HepG2 (cell line): Measurements from ENCODE around the gene UMPS.

ENCODE experiments used
- CTCF ChIP-seq: sonication (generic); formaldehyde crosslinking; IDR thresholded peaks from 2 replicates; pipeline ENCODE4 v1.5.0; 2020; ENCODE audit warnings: mild to moderate bottlenecking, missing genetic modification reagents, moderate library complexity
- EED ChIP-seq: sonication (generic); formaldehyde crosslinking; IDR thresholded peaks from 2 replicates; pipeline ENCODE4 v1.5.0; 2020; ENCODE audit warnings: mild to moderate bottlenecking, missing genetic modification reagents
- JUN ChIP-seq: sonication (generic); formaldehyde crosslinking; IDR thresholded peaks from 2 replicates; pipeline ENCODE4 v1.4.0; 2020; ENCODE audit warnings: mild to moderate bottlenecking, missing genetic modification reagents
- LRRFIP1 ChIP-seq: sonication (generic); formaldehyde crosslinking; conservative IDR thresholded peaks from 2 replicates; pipeline ENCODE4 v1.4.0; 2020; ENCODE audit warnings: missing genetic modification reagents
- POGK ChIP-seq: sonication (generic); formaldehyde crosslinking; conservative IDR thresholded peaks from 2 replicates; pipeline ENCODE4 v1.8.0; 2022; ENCODE audit warnings: mild to moderate bottlenecking, moderate library complexity, missing genetic modification reagents
- SP2 ChIP-seq: sonication (generic); formaldehyde crosslinking; IDR thresholded peaks from 2 replicates; pipeline ENCODE4 v1.5.1; 2020; ENCODE audit warnings: mild to moderate bottlenecking, missing genetic modification reagents
- TBL1XR1 ChIP-seq: fragments of 150-350 bp; IDR thresholded peaks from 2 replicates; pipeline ENCODE4 v1.6.1; 2014; ENCODE audit warnings: borderline replicate concordance, low read length; ENCODE audit not compliant: partially characterized antibody
- TCF12 ChIP-seq, 2 experiments: fragments of 450-650 bp in 1 of 2; sonication (generic) in 1 of 2; formaldehyde crosslinking in 1 of 2; IDR thresholded peaks; 2 replicates each; pipeline versions ENCODE4 v1.6.1 to v1.8.0; 2017 to 2022; ENCODE audit warnings: antibody characterized with exemption in 1 of 2, mild to moderate bottlenecking in 1 of 2, missing genetic modification reagents in 1 of 2, moderate library complexity in 1 of 2
- TMF1 ChIP-seq: sonication (generic); formaldehyde crosslinking; IDR thresholded peaks from 2 replicates; pipeline ENCODE4 v1.8.1; 2022; ENCODE audit warnings: low read depth, missing genetic modification reagents
- ZNF101 ChIP-seq: sonication (generic); formaldehyde crosslinking; IDR thresholded peaks from 2 replicates; pipeline ENCODE4 v1.4.0; 2020; ENCODE audit warnings: mild to moderate bottlenecking, low read depth, missing genetic modification reagents, borderline replicate concordance
- ZNF773 ChIP-seq: sonication (generic); formaldehyde crosslinking; IDR thresholded peaks from 2 replicates; pipeline ENCODE4 v1.4.0; 2020; ENCODE audit warnings: missing genetic modification reagents, borderline replicate concordance
- ZSCAN5A ChIP-seq: sonication (generic); formaldehyde crosslinking; IDR thresholded peaks from 2 replicates; pipeline ENCODE4 v1.8.0; 2022; ENCODE audit warnings: mild to moderate bottlenecking, missing genetic modification reagents, borderline replicate concordance

GRCh38 chr3:124797426-124797945, 67.2 kb downstream of the UMPS start:
- TF ChIP-seq TMF1 (CRISPR knock-in tag) (no peak), TCF12 (IDR thresholded peaks at IDR 0.05) (no peak), TCF12 (CRISPR knock-in tag; IDR thresholded peaks at IDR 0.05) (no peak), POGK (no peak), ZNF773 (CRISPR knock-in tag) (no peak), CTCF (CRISPR knock-in tag) (no peak), LRRFIP1 (no peak), EED (CRISPR knock-in tag) (no peak), ZSCAN5A (CRISPR knock-in tag) (no peak), ZNF101 (no peak), SP2 (CRISPR knock-in tag) (no peak), TBL1XR1 (no peak), JUN (CRISPR knock-in tag) (no peak)
